ENCODE measurements around the gene SNX8.

Gene SNX8

GRCh38 chr7:2245883-2246675 is 68.2 kb downstream of the SNX8 start:
- no peak for DNase-seq (ENCODE audit: extremely low read depth, low read depth)
- no peak for TF ChIP-seq CTCF (IDR thresholded peaks at IDR 0.05; ENCODE audit: low read depth, low read length, missing control alignments)
- H3K4me3 ChIP-seq (replicated peaks; ENCODE audit: low read depth, low read length) = no peak overlapping the region

- H3K4me3 ChIP-seq (replicated peaks; ENCODE audit: low read depth, low read length) = no peak overlapping the region
- TF ChIP-seq CTCF (IDR thresholded peaks at IDR 0.05; ENCODE audit: low read depth, low read length, missing control alignments) = no peak
- no peak for DNase-seq (ENCODE audit: extremely low read depth, low read depth)
These were observed 69.7 kb downstream of the SNX8 start for GRCh38 chr7:2244404-2244995.

GRCh38 chr7:2243458-2243857 is 70.8 kb downstream of the SNX8 start:
- peak overlapping the region; percentile 88 for H3K4me3 ChIP-seq (replicated peaks; ENCODE audit: low read depth, low read length)
- no peak for TF ChIP-seq CTCF (IDR thresholded peaks at IDR 0.05; ENCODE audit: low read depth, low read length, missing control alignments)
- DNase-seq (ENCODE audit: extremely low read depth, low read depth) = no peak

- peak overlapping the region; percentile 88 for H3K4me3 ChIP-seq (replicated peaks; ENCODE audit: low read depth, low read length)
- DNase-seq (ENCODE audit: extremely low read depth, low read depth) = no peak
- TF ChIP-seq CTCF (IDR thresholded peaks at IDR 0.05; ENCODE audit: low read depth, low read length, missing control alignments) = no peak
These were observed 71.5 kb downstream of the SNX8 start for GRCh38 chr7:2242541-2243429.

GRCh38 chr7:2241580-2242540 is 72.4 kb downstream of the SNX8 start, which contains the start of the genes MRM2 and NUDT1:
Gene MRM2, minus strand, starts transcription at chr7:2242205. Its CDS starts 36 bp downstream, at chr7:2242169.
Gene NUDT1, plus strand, starts transcription at chr7:2242226. Its CDS starts 2,349 bp downstream, at chr7:2244575.
- H3K4me3 ChIP-seq (replicated peaks; ENCODE audit: low read depth, low read length) = peak within 1 kb of the TSS; percentile 88
- no peak for DNase-seq (ENCODE audit: extremely low read depth, low read depth)
- TF ChIP-seq CTCF (IDR thresholded peaks at IDR 0.05; ENCODE audit: low read depth, low read length, missing control alignments) = no peak

GRCh38 chr7:2239242-2239641 is 75.0 kb downstream of the SNX8 start:
- H3K4me3 ChIP-seq (replicated peaks; ENCODE audit: low read depth, low read length) = no peak overlapping the region
- DNase-seq (ENCODE audit: extremely low read depth, low read depth) = no peak
- TF ChIP-seq CTCF (IDR thresholded peaks at IDR 0.05; ENCODE audit: low read depth, low read length, missing control alignments) = no peak

Data from HFF-Myc (cell line).